Measurements from ENCODE around the gene MTCH1.

GRCh38 chr6:36975231-36976006 lies 10.6 kb downstream of the MTCH1 start:
- TF ChIP-seq CTCF (conservative IDR thresholded peaks at IDR 0.05) (no peak), ZFX (IDR thresholded peaks at IDR 0.05) (no peak)
